ENCODE data around the gene ATN1.
"Not testable (repeated sequence)": the region's sequence is repeated elsewhere in the genome, so short reads cannot be mapped to it uniquely, and the experiment has no call there.

ATN1 gene

GRCh38 chr12:6927379-6928021 lies at the start of gene ATN1:
Gene ATN1 (plus strand): TSS chr12:6927959. CDS start chr12:6934002, 6,043 bp downstream.
- no peak for DNase-seq

- not testable (repeated sequence) for DNase-seq
Measured at GRCh38 chr12:6879824-6880223, 47.9 kb upstream of the ATN1 start.

GRCh38 chr12:6883252-6883651 lies 44.5 kb upstream of the ATN1 start:
- DNase-seq, result no peak

- DNase-seq, result no peak
Measured at GRCh38 chr12:6883683-6884082, 44.1 kb upstream of the ATN1 start.

- DNase-seq, result no peak
Measured at GRCh38 chr12:6884539-6884938, 43.2 kb upstream of the ATN1 start.

GRCh38 chr12:6886206-6886999 lies 41.4 kb upstream of the ATN1 start:
- not testable (repeated sequence) for DNase-seq

GRCh38 chr12:6887460-6887859 lies 40.3 kb upstream of the ATN1 start:
- no peak for DNase-seq

GRCh38 chr12:6888360-6888759 lies 39.4 kb upstream of the ATN1 start:
- DNase-seq, result no peak

- not testable (repeated sequence) for DNase-seq
Measured at GRCh38 chr12:6888794-6889193, 39.0 kb upstream of the ATN1 start.

GRCh38 chr12:6889775-6890573 lies 37.8 kb upstream of the ATN1 start:
- not testable (repeated sequence) for DNase-seq

- peak; percentile 79 for DNase-seq
Measured at GRCh38 chr12:6890789-6891645, 36.7 kb upstream of the ATN1 start.

- DNase-seq, result no peak
Measured at GRCh38 chr12:6891646-6892001, 36.1 kb upstream of the ATN1 start.

- not testable (repeated sequence) for DNase-seq
Measured at GRCh38 chr12:6892683-6893082, 35.1 kb upstream of the ATN1 start.

GRCh38 chr12:6894321-6894720 lies 33.4 kb upstream of the ATN1 start:
- no peak for DNase-seq

GRCh38 chr12:6896846-6897435 lies 30.8 kb upstream of the ATN1 start:
- DNase-seq, result no peak

- DNase-seq, result no peak
Measured at GRCh38 chr12:6899427-6899826, 28.3 kb upstream of the ATN1 start.

GRCh38 chr12:6899837-6900519 lies 27.8 kb upstream of the ATN1 start:
- no peak for DNase-seq

- DNase-seq, result no peak
Measured at GRCh38 chr12:6902448-6902847, 25.3 kb upstream of the ATN1 start.

- DNase-seq, result no peak
Measured at GRCh38 chr12:6903722-6904121, 24.0 kb upstream of the ATN1 start.

- peak; percentile 76 for DNase-seq
Measured at GRCh38 chr12:6904280-6905276, 23.2 kb upstream of the ATN1 start, which contains the start of gene LRRC23. Gene LRRC23 (plus strand): TSS chr12:6904822. CDS start chr12:6905634, 812 bp downstream.
